HG02763 (cell line): ENCODE measurements around the gene PSMB10.

ENCODE experiments used
- ATAC-seq: cut with Tn5 transposase; IDR thresholded peaks from one replicate; pipeline ENCODE4 v1.9.1; 2021; ENCODE audit warnings: mild to moderate bottlenecking, moderate library complexity; ENCODE audit not compliant: unreplicated experiment

Gene PSMB10

DNA sequence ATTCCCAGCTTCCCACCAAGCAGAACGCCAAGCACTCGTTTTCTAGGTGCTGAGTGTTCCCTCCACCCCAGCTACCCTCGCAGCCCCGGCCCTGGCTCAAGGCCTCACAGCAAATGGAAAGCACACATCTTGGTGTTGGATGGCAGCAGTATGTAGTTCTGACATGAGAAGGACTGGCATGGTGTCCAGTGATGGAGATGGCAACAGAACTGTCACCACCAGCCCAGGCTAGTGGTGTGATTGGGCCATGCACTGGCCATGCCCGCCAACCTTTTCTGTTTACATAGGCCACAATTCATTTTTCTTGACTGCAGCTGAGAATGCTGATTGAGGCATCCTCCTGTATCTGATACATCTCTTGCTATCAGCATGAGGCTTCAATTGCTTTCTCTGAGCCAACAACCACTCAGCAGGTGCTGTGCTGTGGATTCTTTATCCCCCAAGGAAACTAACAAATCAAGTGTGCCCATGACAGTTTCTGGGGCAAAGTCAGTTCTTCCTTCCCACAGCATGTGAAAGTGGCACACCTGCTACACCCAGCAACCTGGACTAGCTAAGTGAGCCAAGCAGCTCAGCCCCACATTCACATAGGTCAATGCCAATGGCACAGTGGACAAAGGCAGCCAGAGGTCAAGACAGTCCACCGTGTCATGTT, 28.0 kb upstream of the PSMB10 start:
- no peak for ATAC-seq

DNA sequence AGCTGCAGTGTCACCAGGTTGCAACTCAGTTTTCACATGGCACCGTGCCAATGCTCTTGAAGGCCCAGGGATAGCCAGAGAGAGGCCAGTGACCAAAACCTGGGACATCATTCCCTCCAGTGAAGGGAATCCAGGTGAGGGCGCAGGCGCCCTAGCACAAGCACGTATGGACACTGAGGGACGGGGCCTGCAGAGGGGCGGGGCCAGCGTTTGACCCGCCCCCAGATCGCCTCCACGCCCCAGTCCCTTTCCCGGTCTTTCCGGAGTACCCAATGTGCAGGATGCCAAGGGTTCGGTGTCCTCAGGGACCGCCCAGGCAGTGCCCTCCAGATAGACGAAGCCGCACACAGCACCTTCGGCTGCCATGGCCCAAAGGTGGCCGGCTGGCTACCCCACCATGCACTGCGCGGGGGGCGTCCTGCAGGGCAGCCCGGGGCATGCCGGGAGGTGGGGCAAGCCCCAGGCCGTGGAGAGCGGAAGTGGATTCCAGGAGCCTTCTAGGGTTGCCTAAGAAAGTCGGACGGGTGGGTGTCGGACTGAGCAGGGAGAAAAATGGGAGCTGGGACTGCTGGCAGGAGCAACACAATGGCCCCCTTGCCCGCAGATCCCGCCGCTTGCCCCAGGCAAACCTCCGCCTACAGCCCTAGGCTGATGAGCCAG, 27.1 kb upstream of the PSMB10 start:
- no peak for ATAC-seq

DNA sequence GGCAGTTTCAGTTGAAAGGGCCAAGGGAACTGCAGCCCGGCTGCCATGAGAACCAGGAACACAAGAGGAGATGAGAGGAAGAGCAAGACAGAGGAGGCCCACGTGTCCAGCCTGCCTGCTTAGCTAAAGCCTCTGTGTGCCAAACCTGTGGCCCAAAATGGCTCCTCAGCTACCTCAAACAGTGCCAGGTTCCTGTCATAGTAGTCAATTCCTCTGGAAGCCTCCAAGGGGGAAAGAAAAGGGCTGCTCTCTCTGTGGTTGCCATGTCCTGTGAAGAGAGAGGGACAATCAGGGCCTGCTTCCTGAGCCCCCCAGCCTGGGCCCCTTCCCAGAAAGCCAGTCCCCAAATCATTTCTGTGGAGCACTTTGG, 26.6 kb upstream of the PSMB10 start:
- ATAC-seq: no peak

DNA sequence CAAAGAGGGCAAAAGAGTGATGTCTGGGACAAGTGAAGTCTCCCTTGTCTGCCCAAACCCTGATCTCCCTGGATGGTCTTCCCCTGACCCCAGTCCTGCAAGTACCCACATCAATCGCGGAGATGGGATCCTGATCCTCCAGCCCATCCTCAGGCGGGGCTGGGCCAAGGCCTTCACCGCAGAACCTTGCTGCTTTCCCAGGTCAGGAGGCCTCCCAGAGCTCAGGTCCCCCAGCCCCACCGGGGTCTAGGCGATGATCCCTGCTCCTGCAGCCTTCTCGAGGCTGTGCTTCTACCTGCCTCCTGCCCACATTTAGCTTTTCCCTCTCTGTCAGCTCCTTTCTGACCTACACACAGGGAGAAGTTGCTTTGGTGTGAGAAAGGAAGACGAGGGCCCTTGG, 25.5 kb upstream of the PSMB10 start:
- no peak for ATAC-seq

DNA sequence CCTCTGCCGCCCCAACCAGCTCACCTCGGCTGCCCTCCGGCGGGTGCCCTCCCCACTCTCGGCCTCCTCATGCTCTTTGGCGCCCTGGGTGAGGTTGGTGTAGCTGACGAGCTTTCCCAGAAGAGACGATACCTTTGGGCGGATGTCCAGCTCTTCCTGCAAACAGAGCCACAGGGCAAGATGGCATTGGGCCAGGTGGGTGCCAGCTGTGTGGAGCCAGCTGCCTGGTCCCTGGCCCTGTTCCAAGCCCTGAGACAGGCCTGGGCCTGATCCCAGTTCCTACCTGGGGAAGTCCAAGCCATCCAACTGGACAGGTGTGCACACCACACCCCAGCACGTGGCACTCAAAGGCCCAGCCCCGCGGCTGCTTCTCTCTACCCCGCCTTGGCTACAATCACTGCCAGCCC, 24.9 kb upstream of the PSMB10 start:
- ATAC-seq: no peak

DNA sequence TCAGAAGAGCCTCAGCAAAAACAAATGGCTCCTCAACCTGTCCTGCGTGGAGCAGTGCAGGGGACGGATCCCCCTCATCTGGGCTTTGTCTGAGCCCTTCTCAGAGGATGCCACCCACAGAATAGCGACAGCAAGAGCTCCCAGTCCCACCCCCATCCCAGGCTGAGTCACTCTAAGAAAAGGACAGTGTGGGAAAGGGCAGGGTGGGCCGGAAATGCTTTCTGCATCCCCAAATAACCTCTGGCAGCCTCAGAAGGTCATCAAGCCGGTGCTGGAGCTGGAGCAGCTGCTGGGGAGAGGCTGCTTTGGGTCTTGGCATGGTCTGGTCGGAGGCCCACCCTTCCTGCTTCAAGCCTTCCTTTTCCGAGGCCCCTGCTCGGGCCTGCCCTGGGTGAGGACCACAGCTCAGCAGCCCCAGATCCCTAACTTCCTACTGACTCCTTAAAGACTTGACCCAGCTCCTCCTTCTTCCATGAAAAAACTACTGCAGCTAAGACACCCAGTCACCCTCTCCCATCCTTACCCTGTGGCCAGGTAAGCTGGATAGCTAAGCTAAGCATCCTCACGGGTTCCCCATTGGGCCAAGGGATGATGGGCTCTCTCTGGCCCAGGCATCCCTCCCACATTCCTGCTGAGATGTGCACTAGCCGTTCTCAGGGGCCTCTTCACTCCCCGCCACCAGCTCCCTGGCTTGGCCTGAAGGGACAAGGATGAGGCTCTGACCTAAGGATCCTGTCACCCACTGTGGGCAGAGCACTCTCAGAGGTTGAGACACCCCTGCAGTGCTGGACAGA, 23.1 kb upstream of the PSMB10 start:
- no peak for ATAC-seq

DNA sequence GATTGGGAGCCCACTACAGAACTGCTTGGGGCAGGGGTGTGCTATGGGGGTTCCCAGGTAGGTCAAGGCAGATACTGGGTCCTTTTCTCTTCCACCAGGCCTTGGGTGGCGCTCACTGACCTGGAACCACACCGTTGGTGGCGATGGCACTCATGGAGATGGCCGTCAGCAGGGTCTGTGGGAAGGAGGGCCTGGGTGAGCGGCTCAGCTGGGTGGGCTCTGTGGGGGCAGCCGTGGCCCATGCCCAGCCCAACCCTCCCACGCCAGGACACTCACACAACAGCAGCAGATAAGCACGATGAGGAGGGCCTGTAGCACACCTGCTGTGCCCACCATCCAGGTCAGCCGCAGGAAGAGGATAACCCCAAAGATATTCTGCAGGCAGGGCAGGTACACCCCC, 21.0 kb upstream of the PSMB10 start:
- ATAC-seq: no peak

DNA sequence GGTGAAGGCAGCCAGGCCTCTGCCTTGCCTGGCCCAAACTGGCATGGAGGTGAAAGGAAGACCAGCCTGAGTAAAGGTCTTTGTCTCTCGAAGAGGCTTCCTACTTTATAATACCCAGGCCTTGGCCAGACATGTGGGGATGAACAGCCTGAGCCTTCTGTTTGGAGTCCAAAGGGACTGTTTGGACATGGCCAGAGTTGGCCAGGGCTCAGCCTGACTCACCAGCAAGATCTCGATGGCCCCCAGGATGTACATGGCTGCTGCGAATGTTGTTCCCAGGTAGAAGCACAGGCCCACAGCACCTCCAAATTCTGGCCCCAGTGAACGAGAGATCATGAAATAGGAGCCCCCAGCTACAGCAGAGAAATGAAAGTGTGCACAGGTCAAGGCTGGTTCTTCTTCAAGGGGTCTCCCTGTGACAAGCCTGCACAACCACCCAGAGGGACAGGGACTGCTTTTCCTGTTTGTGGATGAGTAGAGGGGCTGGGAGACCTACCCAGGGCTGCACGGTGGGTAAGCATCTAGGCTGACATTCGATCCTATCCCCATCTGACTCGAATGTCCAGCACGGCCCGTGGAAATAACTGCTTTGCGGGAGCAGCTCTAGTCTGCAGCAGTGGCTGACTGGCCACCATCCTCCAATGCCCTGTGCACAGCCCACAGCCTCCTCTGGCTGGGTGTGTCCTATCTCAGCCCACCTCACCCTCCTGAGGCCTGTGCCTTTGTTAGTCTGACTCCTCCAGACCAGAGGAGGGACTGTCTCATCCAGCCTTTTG, 18.0 kb upstream of the PSMB10 start:
- ATAC-seq: no peak

DNA sequence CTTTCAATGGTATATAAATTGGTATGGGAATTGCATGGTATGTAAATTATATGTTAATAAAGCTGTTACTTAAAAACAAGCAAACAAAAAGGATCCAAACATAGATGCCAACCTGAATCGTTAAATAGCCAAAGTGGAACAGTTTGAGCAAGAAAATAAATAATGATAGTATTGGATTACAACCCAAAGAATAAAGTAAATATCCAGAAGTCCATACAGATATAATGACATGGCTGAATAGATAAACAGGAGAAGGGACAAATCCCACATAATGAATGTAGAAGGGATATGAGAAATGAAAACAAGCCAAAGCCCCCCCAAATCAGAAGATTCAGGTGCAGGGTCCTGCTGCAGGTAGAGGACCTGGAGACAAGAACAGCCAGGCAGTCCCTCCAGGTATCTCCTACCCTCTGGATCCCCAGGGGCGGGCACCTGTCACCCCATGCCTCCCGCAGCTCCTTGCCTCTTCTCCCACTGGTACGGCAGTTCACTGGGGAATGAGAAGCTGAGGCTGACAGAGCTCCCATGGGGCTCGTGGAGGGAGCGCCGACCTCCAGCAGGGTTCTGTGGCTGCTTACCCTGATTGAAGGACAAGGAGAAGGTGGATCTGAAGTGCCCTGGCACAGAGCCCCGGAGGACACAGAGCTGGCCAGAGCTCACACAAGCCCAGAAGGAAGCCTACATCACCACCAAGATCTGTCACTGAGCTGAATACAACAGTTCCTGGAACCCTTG, 17.2 kb upstream of the PSMB10 start:
- no peak for ATAC-seq

DNA sequence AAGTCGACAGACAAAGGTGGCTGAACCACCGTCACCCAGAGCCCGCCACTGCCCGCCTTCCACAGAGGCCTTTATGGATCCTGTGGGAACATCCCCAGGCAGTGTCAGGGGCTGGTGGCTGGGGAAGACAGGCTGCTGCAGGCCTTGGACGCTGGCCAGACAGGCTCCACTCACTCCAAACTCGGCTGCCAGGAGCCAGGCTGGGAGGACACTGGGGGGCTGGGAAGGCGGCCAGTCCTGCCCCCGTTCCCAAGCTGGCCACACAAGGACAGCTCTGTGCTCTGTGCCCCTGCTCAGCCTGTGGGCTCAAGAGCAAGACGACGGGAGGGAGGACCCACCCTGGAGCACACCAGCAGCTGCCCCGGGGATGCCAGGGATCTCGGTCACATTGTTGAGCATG, 14.8 kb upstream of the PSMB10 start:
- ATAC-seq: no peak

DNA sequence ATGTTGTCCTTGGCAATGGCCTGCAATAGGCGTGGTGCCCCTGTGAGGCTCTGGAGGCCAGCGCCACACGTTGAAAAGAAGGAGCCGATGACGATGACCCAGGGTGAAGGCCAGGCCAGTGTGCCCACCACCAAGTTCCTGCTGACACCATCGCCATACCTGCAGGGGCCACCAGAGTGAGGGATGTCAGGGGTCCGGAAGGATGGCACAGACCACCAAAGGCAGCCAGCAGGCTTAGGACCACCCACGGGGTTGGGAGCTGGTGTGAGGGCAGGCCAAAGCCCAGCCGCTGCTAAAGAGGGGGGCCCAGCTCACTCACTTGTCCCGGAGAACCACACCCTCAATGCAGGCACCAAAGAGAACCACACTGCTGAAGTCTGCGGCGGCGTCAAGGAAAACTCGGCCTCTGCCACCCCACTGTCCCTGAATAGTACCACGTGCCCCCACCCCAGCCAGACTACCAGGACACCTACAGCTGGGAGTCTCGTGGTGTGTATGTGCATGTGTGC, 13.7 kb upstream of the PSMB10 start:
- no peak for ATAC-seq

DNA sequence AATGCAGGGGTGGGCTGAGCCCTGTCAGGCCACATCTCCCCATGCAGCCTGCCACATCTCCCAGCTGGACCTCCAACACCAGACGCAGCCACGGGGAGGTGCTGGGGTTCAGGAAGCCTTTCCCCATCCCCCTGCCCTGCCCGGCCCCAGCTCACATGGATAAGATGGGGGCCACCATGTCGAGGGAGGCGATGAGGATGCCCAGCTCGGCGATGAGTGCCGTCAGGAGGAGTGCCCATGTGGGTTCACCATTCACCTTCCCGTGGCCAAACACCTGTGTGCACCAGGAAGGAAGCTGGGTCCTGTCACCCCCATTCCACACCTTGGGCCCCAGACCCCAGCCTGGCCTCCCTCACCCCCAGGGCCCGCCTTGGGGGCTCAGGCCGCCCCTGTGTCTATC, 13.0 kb upstream of the PSMB10 start:
- ATAC-seq: no peak

DNA sequence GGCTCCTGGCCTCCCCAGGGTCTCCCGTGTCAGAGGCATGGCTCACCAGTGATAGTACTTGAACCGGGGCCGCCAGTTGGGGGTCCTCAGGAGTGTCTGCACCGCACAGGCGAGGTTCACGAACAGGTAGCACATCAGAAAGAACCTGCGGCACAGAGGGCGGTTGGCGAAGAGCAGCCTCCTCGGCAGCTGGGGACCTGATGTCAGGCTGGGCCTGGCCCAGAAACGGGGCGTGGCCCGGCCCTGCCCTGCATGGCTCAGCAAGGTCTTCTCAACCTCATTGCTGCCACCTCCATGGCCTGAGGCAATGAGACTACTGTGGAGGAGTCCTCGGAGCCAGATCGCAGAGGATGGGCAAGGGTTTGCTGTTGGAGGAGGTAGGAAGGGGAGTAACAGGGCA, 11.4 kb upstream of the PSMB10 start:
- ATAC-seq: no peak

DNA sequence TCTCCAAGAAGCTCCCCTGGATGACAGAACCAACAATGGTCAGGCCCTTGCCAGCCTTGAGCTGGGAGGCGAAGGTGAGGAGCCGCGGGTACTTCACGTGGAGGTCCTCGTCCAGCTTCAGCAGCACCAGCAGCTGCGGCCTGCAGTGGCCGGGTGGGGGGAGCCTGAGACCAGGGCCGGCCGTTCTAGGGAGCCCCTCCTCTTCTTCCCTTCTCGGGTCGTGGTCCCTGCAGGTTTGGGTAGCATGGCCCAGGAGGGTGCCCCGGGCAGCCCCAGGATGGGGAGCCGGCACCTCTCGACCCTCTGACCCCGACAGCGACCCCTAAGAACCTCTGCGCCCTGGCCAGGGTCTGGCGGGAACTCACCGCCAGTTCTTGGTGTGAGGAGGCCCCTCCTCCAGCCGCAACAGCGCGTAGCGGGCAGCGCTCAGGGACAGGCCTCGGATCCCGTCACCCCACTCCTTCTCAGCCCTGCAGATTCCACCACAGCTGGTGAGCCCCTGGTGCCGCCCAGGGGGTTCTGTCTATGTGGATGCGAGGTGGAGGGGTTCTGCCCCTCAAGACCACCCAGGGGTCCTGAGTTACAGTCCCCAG, 10.4 kb upstream of the PSMB10 start:
- no peak for ATAC-seq

DNA sequence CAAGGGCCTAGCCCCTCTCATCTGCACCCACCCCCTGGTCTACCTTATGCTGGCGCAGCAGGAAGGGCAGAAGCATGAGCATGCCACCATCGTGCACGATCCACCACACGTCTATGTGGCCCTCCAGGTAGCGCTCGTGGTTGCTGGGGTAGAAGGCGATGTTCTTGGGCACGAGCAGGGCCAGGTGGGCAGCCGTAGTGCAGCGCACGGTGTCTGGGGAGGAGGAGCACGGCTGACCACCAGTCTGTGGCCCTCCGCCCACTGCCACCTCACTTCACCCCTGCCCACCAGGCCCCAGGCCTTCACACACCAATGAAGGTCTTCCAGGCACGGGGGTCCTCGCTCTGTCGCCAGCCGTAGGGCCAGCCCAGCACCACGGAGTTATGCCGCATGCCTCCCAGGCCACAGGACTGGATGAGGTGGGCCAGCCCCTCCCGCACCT, 9.5 kb upstream of the PSMB10 start:
- ATAC-seq: no peak

DNA sequence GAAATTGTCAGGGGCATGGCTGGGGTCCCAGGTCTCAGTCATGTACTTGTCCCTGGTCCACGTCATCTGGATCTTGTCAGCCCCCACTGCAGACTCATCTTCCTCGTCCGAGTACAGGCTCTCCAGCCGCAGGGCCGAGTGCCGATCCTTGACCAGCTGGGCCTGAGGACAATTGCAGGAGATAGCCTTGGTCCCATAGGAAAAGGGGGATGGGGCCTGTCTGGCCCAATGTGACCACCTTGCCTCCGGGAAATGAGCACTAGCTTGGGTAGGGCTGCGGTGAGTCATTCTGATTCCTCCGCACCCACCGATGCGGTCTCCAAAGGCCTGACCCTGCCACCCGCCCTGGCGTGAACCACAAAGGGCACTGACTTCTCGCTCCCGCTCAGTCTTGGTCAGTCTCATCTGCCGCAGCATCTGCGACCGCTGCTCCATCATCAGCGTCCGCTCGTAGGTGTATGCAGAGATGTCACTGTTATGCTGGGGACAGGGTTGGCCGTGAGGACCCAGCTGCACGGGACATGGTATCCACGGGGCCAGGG, 8.8 kb upstream of the PSMB10 start:
- no peak for ATAC-seq

DNA sequence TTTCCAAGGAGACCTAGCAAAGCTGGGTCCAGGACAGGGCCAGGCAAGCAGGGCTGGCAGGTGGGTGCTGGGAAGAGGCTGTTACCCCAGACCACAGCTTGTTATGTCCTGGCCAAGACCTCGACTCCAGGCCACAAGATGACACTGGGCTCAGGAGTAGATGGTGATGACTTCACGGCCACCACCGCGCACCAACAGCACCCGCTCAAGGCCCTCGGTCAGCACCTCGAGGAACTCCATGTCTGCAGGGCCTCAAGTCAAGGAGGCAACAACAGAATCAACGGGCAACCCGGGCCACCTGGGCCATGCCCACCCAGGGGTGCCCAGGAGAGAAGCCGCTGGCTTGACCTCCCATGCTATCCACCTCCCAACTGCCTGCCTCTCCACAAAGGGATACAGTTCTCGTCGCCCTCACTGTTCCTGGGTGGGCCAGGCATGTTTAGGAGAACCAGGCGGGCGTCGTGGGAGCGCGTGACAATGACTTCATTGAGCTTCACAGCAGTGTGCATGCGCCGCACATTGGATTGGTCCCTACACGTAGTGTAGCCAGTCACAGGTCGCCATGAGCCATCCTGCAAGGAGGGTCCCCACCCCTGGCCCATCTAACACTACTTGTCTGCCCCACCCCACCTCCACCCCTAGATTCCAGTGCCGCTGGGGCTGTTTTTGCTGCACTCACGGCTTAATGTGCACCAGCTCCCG, 8.2 kb upstream of the PSMB10 start:
- no peak for ATAC-seq

DNA sequence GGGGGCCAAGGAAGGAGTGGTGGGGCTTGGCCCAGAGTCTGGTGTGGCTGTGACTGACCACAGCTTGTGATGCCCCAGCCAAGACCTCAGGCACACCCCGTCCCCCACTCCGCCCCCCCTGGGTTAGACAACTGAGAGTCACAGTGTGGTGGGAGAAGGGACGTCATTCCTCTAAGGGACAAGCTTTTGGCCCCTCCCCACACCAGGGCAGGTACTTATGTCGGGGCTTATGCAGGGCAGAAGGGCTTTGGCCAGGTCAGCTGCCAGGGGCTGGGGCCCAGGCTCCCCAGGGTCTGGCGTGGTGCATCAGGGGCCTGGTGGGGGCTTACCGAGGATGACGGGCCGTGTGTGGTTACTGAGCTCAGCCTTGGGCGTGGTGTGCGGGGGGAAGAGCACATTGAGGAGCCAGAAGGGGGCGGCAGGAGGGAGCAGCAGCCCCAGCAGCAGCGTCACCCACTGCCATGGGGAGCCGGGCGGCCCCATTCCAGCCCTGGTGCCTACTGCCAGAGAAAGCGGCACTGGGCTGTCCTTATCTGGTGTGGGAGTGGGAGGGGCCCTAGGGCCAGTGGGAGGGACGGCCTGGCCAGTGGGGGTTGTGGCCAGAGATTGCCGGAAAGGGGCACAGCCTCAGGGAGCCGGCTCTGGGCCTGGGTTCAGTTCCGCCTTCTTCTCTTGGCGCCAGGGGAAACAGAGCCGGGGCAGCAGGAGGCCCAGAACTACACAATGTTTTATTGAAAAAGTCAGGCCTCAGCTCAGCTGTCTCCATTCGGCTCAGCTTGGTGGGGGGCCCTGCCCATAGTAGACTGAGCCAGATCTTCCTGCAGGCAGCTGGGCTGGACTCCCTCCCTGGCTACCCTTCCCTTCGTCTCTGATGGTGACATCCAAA, 7.2 kb upstream of the PSMB10 start, which contains the start of gene LCAT:
Gene LCAT, minus strand, starts transcription at position 502 of the 886 bp plus-strand sequence. Its CDS starts 19 bp downstream, at position 483.
- ATAC-seq: no peak
